Measurements from ENCODE around the gene SOWAHC.

The SOWAHC gene

GRCh38 chr2:109609352-109610024 lies 4.7 kb upstream of the SOWAHC start:
- H3K27ac ChIP-seq: no peak overlapping the region
- no peak for TF ChIP-seq CTCF (conservative IDR thresholded peaks at IDR 0.05)

GRCh38 chr2:109611467-109612095 lies 2.6 kb upstream of the SOWAHC start:
- TF ChIP-seq CTCF (conservative IDR thresholded peaks at IDR 0.05): peak; percentile 66
- no peak overlapping the region for H3K27ac ChIP-seq

DNA sequence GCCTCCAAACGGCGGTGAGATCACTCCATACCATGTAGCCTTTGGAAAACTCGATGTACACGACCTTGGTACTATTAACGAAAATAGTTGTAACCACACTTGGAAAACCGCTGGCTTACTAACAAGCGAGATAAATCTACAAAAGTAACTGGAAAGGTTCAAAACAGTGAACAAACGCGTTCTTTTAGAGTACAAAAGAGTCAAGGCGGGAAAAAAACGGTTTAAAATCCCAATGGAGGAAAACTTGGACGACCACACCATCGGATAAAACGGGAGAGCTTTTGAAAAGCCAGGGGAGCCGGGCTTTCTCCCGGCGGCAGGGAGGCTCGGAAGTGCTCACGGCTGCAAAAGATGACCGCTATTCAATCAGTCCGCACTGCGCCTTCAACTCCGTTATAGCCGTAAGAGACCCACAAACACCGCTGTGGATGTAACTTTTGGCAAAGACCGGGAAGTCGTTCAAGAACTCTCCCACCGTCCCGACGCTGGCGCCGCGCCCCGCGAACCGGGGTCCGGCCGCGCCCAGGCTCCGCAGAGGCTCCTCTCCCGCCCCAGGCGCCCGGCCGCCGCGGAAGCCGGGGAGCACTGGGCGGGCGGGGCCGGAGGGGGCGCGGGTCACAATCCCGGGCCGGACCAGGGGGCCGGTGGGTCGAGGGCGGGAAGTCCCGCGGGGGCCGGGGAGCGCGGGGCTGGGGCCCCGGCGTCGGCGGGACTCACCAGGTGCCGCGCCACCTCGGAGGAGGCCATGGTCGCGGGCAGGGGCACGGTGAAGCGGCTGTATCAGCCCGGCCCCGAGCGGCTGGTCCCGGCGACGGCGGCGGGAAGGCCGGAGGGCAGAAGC lies 863 bp upstream of the SOWAHC start:
- no peak for TF ChIP-seq CTCF (conservative IDR thresholded peaks at IDR 0.05)

DNA sequence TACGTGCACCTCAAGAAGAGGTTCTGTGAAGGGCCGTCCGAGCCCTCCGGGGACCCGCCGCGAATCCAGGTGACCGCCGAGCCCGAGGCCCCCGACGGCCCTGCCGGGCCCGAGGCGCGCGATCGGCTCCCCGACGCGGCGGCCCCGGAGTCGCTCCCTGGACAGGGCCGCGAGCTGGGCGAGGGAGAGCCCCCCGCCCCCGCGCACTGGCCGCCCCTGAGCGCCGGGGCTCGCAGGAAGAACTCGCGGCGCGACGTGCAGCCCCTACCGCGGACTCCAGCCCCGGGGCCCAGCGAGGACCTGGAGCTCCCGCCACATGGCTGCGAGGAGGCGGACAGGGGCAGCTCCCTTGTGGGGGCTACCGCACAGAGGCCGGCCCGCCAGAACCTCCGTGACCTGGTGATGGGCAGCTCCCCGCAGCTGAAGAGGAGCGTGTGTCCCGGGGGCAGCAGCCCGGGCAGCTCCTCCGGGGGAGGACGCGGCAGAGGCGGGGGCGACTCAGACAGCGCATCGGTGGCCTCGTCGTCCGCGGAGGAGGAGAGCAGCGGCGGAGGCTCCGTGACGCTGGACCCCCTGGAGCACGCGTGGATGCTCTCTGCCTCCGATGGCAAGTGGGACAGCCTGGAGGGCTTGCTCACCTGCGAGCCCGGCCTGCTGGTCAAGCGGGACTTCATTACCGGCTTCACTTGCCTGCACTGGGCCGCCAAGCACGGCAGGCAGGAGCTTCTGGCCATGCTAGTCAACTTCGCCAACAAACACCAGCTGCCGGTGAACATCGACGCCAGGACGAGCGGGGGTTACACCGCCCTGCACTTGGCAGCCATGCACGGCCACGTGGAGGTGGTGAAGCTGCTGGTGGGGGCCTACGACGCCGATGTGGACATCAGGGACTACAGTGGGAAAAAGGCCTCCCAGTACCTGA lies 812 bp downstream of the SOWAHC start:
- peak overlapping the region; percentile 83 for H3K27ac ChIP-seq
- TF ChIP-seq CTCF (conservative IDR thresholded peaks at IDR 0.05): no peak

More for the DNA sequence above, 863 bp upstream of the SOWAHC start:
- peak overlapping the region; percentile 83 for H3K27ac ChIP-seq

GRCh38 chr2:109615637-109616144 lies 1.5 kb downstream of the SOWAHC start:
- TF ChIP-seq CTCF (conservative IDR thresholded peaks at IDR 0.05): no peak
- H3K27ac ChIP-seq: no peak overlapping the region

- no peak overlapping the region for H3K27ac ChIP-seq
- no peak for TF ChIP-seq CTCF (conservative IDR thresholded peaks at IDR 0.05)
Observed at GRCh38 chr2:109616184-109616583, 2.0 kb downstream of the SOWAHC start.
